ENCODE data around the gene ANKRD11.

GRCh38 chr16:89371968-89372634 is 118.3 kb downstream of the ANKRD11 start:
- TF ChIP-seq ZNF274 (IDR thresholded peaks at IDR 0.05; ENCODE audit: low read depth, low read length) (no peak), YY1 (IDR thresholded peaks at IDR 0.05; ENCODE audit: insufficient read depth, insufficient read length) (no peak), SUZ12 (IDR thresholded peaks at IDR 0.05; ENCODE audit: extremely low read depth, insufficient read depth, insufficient read length) (no peak)
